ENCODE data around the gene CDC6. TPM values are rescaled to one million over a fixed set of nuclear protein-coding genes. Genes with fewer than 3 reads are reported as not detected.

Gene CDC6
- total and polyA plus RNA-seq, 2 donors (not counting 3 experiments of a cell fraction or from before 2014, with no cell fraction given) = 15.5 to 55.2 TPM

GRCh38 chr17:40352779-40353394, 65.2 kb downstream of the CDC6 start:
- Histone ChIP-seq H2AFZ (ENCODE audit: low read depth, low read length) (no peak overlapping the region), H3K9me3 (replicated peaks; ENCODE audit: control insufficient read depth, insufficient read depth, low read length) (no peaks in the 10 kb centered on the region), H3K4me3 (replicated peaks in 1 of 3; ENCODE audit: insufficient read depth in 1 of 3, low read depth in 1 of 3, low read length in 3 of 3) (no peak overlapping the region), H3K27me3 (ENCODE audit: control insufficient read depth in 2 of 2, insufficient read depth in 2 of 2, low read length in 2 of 2) (no peaks in the 10 kb centered on the region), H3K36me3 (ENCODE audit: control insufficient read depth in 2 of 2, extremely low read depth in 1 of 2, insufficient read depth in 2 of 2, low read length in 2 of 2) (peaks cover 6 to 51% of the 10 kb centered on the region in 2 experiments), H3K79me2 (ENCODE audit: control insufficient read depth, insufficient read depth, low read length) (peaks cover 26% of the 10 kb centered on the region), H3K4me2 (ENCODE audit: insufficient read depth, low read length) (no peak overlapping the region), H3K9me1 (replicated peaks; ENCODE audit: control insufficient read depth, extremely low read depth, insufficient read depth, low read length) (no peaks in the 10 kb centered on the region), H3K9ac (replicated peaks; ENCODE audit: extremely low read depth, insufficient read depth, low read length) (no peak overlapping the region), H3K27ac (ENCODE audit: insufficient read depth, low read depth, low read length) (no peak overlapping the region), H3K4me1 (ENCODE audit: control insufficient read depth, extremely low read depth, insufficient read depth, low read length) (peaks cover 28% of the 10 kb centered on the region), H4K20me1 (replicated peaks; ENCODE audit: control insufficient read depth, extremely low read depth, insufficient read depth, low read length) (no peaks in the 10 kb centered on the region)
- dilution Hi-C loops (cut with MboI; ENCODE audit: extremely low pct_ligation_motif_present, low sequenced_read_pairs) = no loop called here
- BruUV-seq (replicated peaks) = no TSS peak
- intact Hi-C loops (cut with micrococcal nuclease) = no loop called here
- CTCF ChIA-PET = interaction anchor here (1.0 to 18.3 kb wide), 4 partner anchors 29 to 47 kb away, joined by 3 to 530 read pairs (median 5); partner anchors contain the start of gene RARA
- DNase-seq (ENCODE audit: low read depth, low spot score) = no peak
- no peak for FAIRE-seq
- no peak for TF ChIP-seq MAX (IDR thresholded peaks at IDR 0.05; ENCODE audit: insufficient read depth, insufficient read length)
- POLR2A ChIA-PET = no interaction called here

Other genes starting within 250 kb of the CDC6 start
- gene MED24, start 233.5 kb upstream of the CDC6 start, total RNA-seq = 120 and 124 TPM in 2 replicates
- gene MED24, start 233.5 kb upstream of the CDC6 start, polyA plus RNA-seq = 120 and 122 TPM in 2 replicates
- gene THRA, start 224.9 kb upstream of the CDC6 start, total RNA-seq = 24.9 and 29.6 TPM in 2 replicates
- 17.4 and 18.8 TPM in 2 replicates for gene THRA, start 224.9 kb upstream of the CDC6 start, polyA plus RNA-seq
- 5.2 and 6.1 TPM in 2 replicates for gene NR1D1, start 187.3 kb upstream of the CDC6 start, total RNA-seq
- 2.3 and 2.5 TPM in 2 replicates for gene NR1D1, start 187.3 kb upstream of the CDC6 start, polyA plus RNA-seq
- 90.8 and 95.0 TPM in 2 replicates for gene MSL1, start 165.9 kb upstream of the CDC6 start, total RNA-seq
- gene MSL1, start 165.9 kb upstream of the CDC6 start, polyA plus RNA-seq = 27.7 and 30.9 TPM in 2 replicates
- gene CASC3, start 147.3 kb upstream of the CDC6 start, total RNA-seq = 91.2 and 107 TPM in 2 replicates
- gene CASC3, start 147.3 kb upstream of the CDC6 start, polyA plus RNA-seq = 59.9 and 64.1 TPM in 2 replicates
- 11.8 and 13.4 TPM in 2 replicates for gene RAPGEFL1, start 110.4 kb upstream of the CDC6 start, total RNA-seq
- 8.6 and 9.2 TPM in 2 replicates for gene RAPGEFL1, start 110.4 kb upstream of the CDC6 start, polyA plus RNA-seq
- gene WIPF2, start 68.6 kb upstream of the CDC6 start, total RNA-seq = 29.0 and 30.4 TPM in 2 replicates
- 8.4 and 10.4 TPM in 2 replicates for gene WIPF2, start 68.6 kb upstream of the CDC6 start, polyA plus RNA-seq
- 37.8 and 43.4 TPM in 2 replicates for gene RARA, start 21.3 kb downstream of the CDC6 start, total RNA-seq
- gene RARA, start 21.3 kb downstream of the CDC6 start, polyA plus RNA-seq = 11.2 and 11.9 TPM in 2 replicates
- 0.39 and 0.40 TPM in 2 replicates for gene GJD3, start 76.9 kb downstream of the CDC6 start, total RNA-seq
- gene GJD3, start 76.9 kb downstream of the CDC6 start, polyA plus RNA-seq = 0.10 TPM in 1 of 2 replicates, not detected in the other
- gene TOP2A, start 130.0 kb downstream of the CDC6 start, total RNA-seq = 149 and 160 TPM in 2 replicates
- 25.5 and 31.3 TPM in 2 replicates for gene TOP2A, start 130.0 kb downstream of the CDC6 start, polyA plus RNA-seq
- 585 and 618 TPM in 2 replicates for gene IGFBP4, start 155.6 kb downstream of the CDC6 start, total RNA-seq
- 369 and 377 TPM in 2 replicates for gene IGFBP4, start 155.6 kb downstream of the CDC6 start, polyA plus RNA-seq
- gene TNS4, start 213.7 kb downstream of the CDC6 start, total RNA-seq = not detected in 2 replicates
- not detected in 2 replicates for gene TNS4, start 213.7 kb downstream of the CDC6 start, polyA plus RNA-seq

Data from endothelial cell of umbilical vein (primary cell).